ENCODE data around the gene RWDD2A.

Gene RWDD2A

DNA sequence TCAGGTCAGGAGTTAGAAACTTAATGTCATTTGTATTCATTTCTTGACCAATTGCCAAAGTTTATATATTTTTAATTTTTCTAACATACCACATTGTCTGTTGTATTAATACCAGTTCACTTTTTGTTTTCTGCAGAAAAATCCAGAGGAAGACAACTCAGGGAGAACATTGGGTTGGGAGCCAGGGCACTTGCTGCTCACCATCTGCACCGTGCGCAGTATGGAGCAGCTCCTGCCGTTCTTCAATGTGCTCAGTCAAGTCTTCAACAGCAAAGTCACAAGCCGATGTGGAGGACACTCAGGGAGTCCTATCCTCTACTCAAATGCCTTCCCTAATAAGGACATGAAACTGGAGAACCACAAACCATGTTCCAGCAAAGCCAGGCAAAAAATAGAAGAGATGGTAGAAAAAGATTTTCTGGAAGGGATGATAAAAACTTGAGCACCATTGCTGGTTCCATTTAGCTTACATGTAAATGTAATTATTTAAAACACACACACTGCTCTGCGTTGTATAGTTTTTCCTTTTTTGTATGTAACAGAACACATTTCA, 25.4 kb upstream of the RWDD2A start:
- TF ChIP-seq, protein P1, sequence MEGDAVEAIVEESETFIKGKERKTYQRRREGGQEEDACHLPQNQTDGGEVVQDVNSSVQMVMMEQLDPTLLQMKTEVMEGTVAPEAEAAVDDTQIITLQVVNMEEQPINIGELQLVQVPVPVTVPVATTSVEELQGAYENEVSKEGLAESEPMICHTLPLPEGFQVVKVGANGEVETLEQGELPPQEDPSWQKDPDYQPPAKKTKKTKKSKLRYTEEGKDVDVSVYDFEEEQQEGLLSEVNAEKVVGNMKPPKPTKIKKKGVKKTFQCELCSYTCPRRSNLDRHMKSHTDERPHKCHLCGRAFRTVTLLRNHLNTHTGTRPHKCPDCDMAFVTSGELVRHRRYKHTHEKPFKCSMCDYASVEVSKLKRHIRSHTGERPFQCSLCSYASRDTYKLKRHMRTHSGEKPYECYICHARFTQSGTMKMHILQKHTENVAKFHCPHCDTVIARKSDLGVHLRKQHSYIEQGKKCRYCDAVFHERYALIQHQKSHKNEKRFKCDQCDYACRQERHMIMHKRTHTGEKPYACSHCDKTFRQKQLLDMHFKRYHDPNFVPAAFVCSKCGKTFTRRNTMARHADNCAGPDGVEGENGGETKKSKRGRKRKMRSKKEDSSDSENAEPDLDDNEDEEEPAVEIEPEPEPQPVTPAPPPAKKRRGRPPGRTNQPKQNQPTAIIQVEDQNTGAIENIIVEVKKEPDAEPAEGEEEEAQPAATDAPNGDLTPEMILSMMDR (IDR thresholded peaks at IDR 0.05) = no peak
- DNase-seq (ENCODE audit: low spot score) = no peak
- Histone ChIP-seq H3K27ac (no peak overlapping the region), H3K4me3 (no peak overlapping the region)

DNA sequence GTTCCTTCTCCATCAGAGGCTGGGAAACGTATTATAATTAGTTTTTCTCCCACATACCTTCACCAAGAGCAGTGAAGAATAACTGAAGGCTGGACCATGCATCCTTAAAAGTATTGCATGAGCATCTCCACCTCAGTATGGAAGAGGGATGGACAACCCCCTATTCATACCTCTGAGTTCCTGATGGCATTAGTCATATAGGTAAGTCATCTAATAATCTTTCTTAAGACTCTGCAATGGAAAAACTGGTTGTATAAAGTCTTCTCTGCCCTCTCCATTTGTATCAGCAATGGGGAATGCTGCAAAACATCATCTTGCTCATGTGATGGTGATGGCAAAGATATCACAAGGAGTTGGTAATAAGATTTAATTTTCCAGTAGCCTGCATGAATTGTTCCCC, 24.6 kb upstream of the RWDD2A start:
- Histone ChIP-seq H3K27ac (no peak overlapping the region), H3K4me3 (no peak overlapping the region)
- no peak for DNase-seq (ENCODE audit: low spot score)
- TF ChIP-seq, protein P1 (IDR thresholded peaks at IDR 0.05) = no peak

DNA sequence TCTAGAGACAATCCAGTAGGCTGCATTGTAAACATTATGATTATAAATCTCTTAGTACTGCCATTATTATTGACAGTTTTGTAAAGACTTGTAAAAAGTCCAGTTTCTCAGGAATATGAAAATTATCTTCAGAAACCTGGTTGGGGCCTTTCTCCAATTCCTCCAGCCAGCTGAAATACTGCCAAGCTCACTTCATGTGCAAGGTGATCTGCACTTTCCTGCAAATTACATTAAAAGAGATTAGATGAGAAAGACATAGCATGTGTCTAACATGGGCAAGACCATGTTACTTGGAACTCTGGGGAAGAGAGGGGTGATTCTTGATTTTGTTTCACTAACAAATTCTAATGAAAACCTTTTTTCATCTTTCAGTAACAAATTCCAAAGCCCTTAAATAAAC, 24.1 kb upstream of the RWDD2A start:
- TF ChIP-seq, protein P1 (IDR thresholded peaks at IDR 0.05) = no peak
- no peak overlapping the region for H3K27ac ChIP-seq
- no peak for DNase-seq (ENCODE audit: low spot score)
- no peak overlapping the region for H3K4me3 ChIP-seq

DNA sequence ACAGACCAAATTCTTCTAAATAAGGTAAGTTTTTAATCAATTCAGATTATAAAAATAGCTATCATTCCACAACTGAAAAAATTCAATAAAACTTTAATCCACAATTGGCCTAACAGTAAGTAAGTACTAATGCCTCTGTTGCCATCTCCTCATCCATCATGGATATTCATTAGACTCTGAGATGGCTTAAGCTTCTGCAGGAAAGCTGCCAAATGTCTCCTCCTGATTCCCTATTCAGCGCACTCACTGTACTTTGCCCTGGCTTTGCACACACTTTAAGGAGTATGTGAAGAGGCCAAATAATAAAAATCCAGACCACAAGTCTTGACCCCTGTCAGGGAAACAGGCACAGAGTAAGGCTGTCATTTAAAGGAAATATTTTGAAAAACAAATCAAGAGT, 23.6 kb upstream of the RWDD2A start:
- TF ChIP-seq, protein P1 (IDR thresholded peaks at IDR 0.05) = no peak
- H3K27ac ChIP-seq = no peak overlapping the region
- DNase-seq (ENCODE audit: low spot score) = no peak
- no peak overlapping the region for H3K4me3 ChIP-seq

DNA sequence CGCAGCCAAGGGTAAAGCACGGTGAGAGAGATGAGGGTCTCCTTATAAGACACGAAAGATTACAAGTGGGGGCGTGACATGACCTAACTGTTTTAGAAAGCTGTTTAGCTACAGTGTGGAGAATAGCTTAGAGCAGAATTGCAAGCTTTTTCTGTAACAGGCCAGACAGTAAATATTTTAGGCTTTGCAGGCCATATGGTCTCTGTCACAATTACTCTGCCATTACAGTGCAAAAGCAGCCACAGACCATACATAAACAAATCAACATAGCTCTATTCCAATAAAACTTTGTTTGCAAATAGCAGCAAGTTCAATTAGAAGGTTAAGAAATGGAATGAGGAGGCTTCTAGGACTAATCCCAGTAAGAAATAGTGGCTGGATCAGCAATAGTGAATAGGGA, 16.9 kb upstream of the RWDD2A start:
- Histone ChIP-seq H3K4me3 (no peak overlapping the region), H3K27ac (no peak overlapping the region)
- no peak for DNase-seq (ENCODE audit: low spot score)
- TF ChIP-seq, protein P1 (IDR thresholded peaks at IDR 0.05) = no peak

DNA sequence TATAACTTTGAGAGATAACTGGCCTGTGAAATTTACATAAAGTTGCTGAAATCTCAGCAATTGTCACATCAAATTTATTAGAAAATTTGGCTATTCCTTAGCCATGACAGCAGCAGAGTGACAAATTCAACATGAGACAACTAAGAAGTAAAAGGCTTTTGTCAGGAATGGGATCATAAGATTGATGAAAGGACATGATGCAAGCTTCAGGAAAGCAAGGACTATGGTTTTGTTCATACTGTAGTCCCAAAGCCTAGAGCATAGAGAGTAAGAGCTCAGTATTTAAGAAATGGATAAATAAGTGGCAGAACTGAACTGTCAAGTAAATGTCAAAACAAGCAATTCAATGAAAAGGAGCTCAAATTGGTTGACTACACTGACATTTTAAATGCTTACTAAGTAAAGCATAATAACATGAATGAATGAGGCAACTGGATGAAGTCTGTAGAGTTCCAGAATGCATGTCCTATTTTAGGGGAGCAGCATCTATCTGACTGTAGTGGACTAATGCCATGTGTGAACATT, 12.7 kb upstream of the RWDD2A start:
- DNase-seq (ENCODE audit: low spot score) = no peak
- TF ChIP-seq, protein P1 (IDR thresholded peaks at IDR 0.05) = no peak
- no peak overlapping the region for H3K27ac ChIP-seq
- no peak overlapping the region for H3K4me3 ChIP-seq

DNA sequence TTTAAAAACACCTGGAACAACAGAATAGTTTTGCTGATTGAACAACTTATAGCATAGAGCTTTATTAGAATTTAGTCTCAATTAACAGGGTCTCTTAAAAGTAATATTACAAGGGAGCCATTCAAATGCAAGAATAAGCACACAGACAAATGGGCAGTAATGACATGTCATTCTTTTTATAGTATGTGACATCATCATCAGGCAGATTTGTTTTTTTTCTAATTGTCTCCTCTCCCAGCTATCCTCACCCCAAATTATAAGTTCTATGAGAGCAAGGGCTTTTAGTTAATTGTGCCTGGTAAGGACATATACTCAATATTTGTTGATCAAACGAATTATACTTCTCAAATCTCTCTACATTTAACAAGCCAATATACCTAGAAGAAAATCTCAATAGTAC, 11.0 kb upstream of the RWDD2A start:
- DNase-seq (ENCODE audit: low spot score) = no peak
- Histone ChIP-seq H3K27ac (no peak overlapping the region), H3K4me3 (no peak overlapping the region)
- TF ChIP-seq, protein P1 (IDR thresholded peaks at IDR 0.05) = no peak
